Fibroblast of pulmonary artery (primary cell): ENCODE results near the gene MSH2.

ENCODE experiments used
- DNase-seq: peaks from one replicate; pipeline ENCODE4 v3.0.0-alpha.2; 2010; ENCODE audit warnings: low read depth
- H3K4me3 ChIP-seq: replicated peaks from 2 replicates; pipeline ENCODE4 v1.5.1; 2011; ENCODE audit warnings: low read depth, mild to moderate bottlenecking, control low read depth, low read length, moderate library complexity
- CTCF ChIP-seq: IDR thresholded peaks from 2 replicates; pipeline ENCODE4 v1.5.1; 2011; ENCODE audit warnings: mild to moderate bottlenecking, control low read depth, low read length, inconsistent platforms; ENCODE audit errors: missing control alignments

MSH2 gene

GRCh38 chr2:47485177-47485576 is 82.2 kb downstream of the MSH2 start:
- no peak overlapping the region for H3K4me3 ChIP-seq
- no peak for TF ChIP-seq CTCF
- no peak for DNase-seq

DNA sequence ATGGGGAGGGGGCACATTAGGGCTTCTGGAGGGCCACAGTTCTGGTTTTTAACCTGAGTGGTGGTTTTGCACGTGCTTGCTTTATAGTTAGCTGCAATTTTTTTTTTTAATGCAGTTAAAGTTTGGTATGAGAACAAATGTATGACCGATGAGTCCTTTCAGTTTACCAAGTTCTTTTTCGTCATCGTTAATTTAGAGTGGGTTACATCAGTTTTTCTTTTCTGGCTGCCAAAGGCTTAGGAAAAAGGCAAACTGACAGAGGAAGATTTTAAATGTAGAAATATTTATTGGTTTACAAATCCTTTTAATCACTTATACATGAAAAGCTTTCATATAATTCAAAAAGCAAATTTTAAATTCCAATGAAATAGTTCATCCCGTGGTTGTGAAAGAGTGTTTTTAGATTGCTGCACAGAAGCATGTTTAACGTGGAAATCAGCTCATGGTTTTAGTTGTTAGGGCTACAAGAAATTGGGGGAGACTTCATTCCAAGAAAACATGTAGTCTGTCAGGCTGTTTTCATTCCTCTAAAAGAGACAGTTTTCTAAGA is 82.9 kb downstream of the MSH2 start:
- no peak for TF ChIP-seq CTCF
- peak; percentile 9 for DNase-seq
- no peak overlapping the region for H3K4me3 ChIP-seq

- no peak for TF ChIP-seq CTCF
- no peak for DNase-seq
- no peak overlapping the region for H3K4me3 ChIP-seq
Measured at GRCh38 chr2:47486841-47487497, 84.0 kb downstream of the MSH2 start.

DNA sequence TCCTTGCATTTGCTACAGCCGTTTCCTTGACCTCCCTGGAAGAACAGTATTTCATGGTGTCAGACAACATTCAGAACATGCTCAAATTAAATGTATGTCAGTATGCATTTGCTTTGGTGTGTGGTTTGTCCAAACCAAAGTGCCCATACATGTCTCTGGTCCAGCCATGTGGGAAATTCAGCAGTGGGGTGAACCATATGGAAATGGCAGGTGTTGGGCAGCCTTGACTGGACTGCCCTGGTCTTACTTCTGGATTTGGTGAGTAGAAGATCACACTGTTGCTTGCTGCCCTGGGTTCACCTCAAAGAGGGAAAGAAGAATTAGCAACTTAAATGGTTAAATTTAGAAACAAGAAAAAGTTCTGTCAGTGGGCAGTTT is 84.5 kb downstream of the MSH2 start:
- no peak for TF ChIP-seq CTCF
- DNase-seq, result no peak
- no peak overlapping the region for H3K4me3 ChIP-seq

DNA sequence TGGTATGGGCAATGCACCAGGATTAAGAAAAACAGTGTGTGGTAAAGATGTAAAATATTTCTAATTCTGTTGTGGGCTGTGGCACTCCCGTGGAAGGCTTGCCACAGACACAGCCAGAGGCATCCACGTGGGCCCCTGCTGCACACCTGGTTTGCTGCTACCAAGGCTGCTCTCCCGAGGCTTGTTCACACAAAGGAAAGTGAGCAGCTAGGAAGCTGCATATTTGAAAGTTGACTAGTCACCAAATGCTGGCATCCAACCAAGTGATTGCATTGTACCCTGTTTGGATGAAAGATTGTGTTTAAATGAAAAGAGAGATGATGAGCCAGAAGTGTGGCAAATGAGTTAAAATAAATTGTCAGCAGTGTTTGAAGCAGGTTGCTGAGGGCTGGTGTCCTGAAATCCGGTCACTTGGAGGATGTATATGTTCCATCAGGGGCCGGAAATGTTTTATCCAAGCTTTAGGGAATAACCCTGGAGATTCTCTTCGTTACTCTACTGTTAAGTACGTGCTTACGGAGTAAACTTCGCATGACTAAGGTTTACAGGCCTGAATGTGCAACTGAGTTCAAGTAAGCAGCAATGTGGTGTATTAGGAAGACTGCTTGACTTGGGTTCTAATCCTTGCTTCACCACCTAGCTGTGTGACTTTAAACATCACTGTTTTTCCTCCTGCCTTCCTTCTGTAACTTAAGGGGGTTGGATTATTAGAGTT is 86.1 kb downstream of the MSH2 start:
- DNase-seq, result peak; percentile 89
- no peak for TF ChIP-seq CTCF
- no peak overlapping the region for H3K4me3 ChIP-seq

DNA sequence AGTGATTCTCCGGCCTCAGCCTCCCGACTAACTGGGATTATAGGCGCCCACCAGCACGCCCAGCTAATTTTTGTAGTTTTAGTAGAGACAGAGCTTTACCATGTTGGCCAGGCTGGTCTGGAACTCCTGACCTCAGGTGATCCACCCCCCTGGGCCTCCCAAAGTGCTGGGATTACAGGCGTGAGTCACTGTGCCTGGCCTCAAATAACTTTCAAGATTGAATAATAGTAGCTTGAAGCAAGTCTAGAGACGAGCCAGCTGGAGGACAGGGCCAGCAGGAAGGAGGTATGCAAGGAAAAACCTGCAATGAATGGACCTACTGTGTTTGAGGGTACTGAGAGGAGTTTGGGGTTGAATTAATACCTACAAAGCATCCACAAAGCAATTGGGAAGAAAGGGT is 87.5 kb downstream of the MSH2 start:
- peak; percentile 18 for DNase-seq
- H3K4me3 ChIP-seq, result no peak overlapping the region
- no peak for TF ChIP-seq CTCF
